Measurements from ENCODE around the gene ZNF615.
"Not testable (repeated sequence)": the region's sequence is repeated elsewhere in the genome, so short reads cannot be mapped to it uniquely, and the experiment has no call there.

Gene ZNF615

DNA sequence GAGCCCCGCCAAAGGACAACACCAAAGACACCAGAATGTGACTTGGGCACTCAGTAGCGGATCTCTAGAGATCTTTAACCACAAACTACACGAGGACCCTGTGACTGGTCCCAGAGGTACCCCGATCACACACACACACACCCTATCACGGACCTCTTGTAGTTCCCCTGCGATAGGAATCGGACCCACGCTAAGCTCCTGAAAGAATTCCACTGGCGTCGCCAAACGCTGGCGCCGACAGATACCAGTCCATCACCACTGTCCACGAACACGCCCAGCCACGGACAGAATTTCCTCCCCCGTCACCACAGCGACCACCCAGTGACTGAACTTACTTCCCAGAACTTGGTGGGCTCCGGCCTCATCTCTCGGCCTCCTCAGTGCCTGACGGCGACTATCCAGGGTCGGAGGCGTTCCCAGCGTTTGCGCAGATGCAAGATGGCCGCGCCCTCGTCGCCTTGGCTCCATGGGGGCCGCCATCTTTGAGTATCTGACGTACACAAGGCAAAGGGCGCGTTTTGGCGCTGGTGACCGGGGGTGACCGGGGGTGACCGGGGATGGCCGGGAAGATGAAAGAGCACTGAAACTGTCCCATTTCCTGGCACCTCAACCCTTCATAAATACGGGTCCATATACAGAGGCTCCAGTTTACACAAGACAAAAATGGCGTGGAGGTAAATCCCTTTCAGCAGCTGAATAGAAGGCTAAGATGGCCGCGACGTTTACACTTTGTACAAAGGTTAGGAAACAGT lies at the start of gene ZNF615:
Gene ZNF615, minus strand, starts transcription at position 406 of the 752 bp plus-strand sequence. CDS start 4,500 bp downstream, outside the sequence.
- peak; percentile 84 for DNase-seq (ENCODE audit: low read depth)

GRCh38 chr19:52056480-52056879 lies 48.5 kb upstream of the ZNF615 start:
- DNase-seq (ENCODE audit: low read depth): not testable (repeated sequence)

GRCh38 chr19:52051736-52052135 lies 43.7 kb upstream of the ZNF615 start:
- DNase-seq (ENCODE audit: low read depth): not testable (repeated sequence)

GRCh38 chr19:52048555-52049501 lies 40.8 kb upstream of the ZNF615 start, which contains the start of gene ZNF432:
ZNF432 (minus strand) TSS chr19:52048838; CDS start chr19:52046868, 1,970 bp downstream.
- DNase-seq (ENCODE audit: low read depth): peak; percentile 62

DNA sequence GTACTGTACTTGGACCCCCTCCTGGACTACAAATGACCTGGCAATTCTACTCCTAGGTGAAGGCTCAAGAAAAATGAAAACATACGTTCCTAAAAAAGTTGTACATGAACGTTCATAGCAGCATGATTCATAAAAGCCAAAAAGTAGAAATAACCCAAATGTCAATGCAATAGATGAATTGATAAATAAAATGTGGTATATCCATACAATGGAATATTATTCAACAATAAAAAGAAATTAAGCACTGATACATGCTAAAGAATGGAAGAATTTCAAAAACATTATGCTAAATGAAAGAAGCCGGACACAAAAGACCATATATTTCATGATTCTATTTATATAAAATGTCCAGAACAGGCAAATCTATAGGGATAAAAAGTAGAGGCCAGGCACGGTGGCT lies 31.2 kb upstream of the ZNF615 start:
- DNase-seq (ENCODE audit: low read depth): no peak

DNA sequence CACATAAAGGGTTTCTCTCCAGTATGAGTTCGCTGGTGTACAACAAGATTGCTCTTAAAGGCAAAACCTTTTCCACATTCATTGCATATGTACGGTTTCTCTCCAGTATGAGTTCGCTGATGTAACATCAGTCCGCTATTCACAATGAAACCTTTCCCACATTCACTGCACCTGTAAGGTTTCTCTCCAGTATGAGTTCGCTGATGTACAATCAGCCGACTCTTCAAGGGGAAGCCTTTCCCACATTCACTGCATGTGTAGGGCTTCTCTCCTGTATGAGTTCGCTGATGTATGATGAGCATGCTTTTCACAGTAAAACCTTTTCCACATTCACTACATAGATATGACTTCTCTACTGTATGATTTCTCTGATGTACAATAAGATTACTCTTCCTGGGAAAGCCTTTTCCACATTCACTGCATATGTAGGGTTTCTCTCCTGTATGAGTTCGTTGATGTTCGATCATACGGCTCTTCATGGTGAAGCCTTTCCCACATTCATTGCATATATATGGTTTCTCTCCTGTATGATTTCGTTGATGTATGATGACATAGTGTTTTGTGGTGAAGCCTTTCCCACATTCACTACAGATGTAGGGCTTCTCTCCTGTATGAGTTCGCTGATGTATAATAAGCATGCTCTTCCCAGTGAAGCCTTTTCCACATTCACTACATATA lies 26.2 kb upstream of the ZNF615 start:
- no peak for DNase-seq (ENCODE audit: low read depth)

- DNase-seq (ENCODE audit: low read depth): no peak
These were observed 20.7 kb upstream of the ZNF615 start for GRCh38 chr19:52028780-52029123.

DNA sequence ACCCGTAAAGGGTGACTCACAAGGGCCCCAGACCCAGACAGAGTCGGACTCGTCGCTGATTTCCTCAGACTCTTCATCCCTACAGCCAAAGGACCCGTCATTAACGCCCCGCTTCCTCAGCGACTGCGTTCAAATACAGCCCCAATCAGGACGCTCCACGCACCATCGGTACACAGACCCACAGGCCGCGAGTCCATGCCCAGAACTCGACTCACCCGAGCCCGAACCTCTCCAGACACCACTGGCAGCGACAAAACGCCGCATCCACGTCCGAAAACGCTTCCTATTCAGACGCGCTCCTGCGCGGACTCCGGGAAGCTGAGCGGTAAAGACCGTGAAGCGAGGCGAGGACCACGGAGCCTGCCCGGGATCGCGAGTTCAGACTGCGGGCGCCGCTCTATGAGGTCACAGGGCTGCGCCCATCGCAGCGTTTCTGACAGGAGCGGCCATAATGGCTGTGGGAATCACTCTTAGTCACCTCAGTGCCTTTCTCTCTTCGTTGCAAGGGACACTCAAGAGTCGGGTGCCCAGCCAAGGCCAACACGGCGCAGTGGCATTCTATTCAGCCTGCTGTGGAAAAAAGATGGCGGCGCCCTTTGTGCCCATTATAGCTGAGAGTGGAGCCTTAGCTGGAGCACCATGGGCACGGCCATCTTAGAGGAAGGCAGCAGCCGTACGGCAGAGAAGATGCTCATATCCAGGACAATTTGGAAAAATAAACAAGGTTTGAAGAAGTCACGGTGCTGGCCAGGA lies 20.2 kb upstream of the ZNF615 start, which contains the start of gene ZNF614:
Gene ZNF614, minus strand, starts transcription at position 353 of the 753 bp plus-strand sequence. CDS start 2,634 bp downstream, outside the sequence.
- peak; percentile 65 for DNase-seq (ENCODE audit: low read depth)

GRCh38 chr19:52026255-52026990 lies 18.4 kb upstream of the ZNF615 start:
- DNase-seq (ENCODE audit: low read depth): not testable (repeated sequence)

- DNase-seq (ENCODE audit: low read depth): not testable (repeated sequence)
These were observed 16.5 kb upstream of the ZNF615 start for GRCh38 chr19:52024478-52024877.

DNA sequence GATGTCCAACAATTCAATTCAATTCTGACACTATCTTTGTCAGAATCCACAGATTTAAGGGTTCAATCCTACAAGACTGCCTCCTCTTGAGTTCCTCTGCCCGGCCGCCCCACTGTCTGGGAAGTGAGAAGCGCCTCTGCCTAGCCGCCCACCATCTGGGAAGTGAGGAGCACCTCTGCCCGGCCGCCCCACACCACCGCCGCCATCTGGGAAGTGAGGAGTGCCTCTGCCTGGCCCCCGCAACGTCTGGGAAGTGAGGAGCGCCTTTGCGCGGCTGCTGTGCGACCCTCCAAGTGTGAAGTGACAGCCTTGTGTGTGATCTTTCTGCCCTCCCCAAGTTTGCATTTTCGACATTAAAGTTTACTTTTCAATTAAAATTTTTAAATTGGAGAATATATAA lies 14.2 kb upstream of the ZNF615 start:
- no peak for DNase-seq (ENCODE audit: low read depth)

DNA sequence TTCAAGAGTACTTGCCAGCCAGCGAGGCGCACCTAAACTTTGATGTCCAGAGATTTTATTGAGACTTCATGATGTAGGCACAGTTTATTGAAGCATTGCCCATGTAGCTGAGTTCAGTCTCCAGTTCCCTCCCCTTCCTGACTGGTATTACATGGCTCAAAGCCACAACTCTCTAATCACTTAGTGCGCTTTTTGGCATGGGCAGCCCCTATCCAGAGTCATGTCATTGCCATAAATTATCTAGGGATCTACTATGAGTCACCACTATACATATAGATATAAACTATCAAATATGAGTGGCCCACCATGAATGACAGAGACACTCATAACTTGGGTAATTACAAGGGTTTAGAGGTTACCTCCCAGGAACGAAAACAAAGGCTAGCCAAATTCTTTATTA lies 12.5 kb upstream of the ZNF615 start:
- no peak for DNase-seq (ENCODE audit: low read depth)

DNA sequence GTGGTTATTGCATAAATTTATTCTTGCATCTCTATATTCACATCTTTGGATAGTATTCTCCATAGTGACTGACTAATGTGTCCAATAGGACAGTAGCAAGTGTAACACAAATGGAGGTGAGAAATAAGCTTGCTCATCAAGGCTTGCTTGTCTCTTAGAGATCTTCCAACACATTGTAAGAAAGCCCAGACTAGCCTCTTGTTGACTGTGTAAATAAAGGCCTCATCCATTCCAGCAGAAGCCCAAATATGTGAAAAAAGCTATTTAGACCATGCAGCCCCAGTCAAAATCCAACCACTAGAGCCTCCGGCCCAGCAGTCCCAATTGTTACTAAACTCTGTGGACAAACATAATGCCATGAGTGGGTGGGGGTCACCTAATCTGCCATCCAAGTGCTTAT lies 2.7 kb upstream of the ZNF615 start:
- DNase-seq (ENCODE audit: low read depth): no peak

GRCh38 chr19:52007451-52007805 lies 583 bp downstream of the ZNF615 start:
- DNase-seq (ENCODE audit: low read depth): no peak

DNA sequence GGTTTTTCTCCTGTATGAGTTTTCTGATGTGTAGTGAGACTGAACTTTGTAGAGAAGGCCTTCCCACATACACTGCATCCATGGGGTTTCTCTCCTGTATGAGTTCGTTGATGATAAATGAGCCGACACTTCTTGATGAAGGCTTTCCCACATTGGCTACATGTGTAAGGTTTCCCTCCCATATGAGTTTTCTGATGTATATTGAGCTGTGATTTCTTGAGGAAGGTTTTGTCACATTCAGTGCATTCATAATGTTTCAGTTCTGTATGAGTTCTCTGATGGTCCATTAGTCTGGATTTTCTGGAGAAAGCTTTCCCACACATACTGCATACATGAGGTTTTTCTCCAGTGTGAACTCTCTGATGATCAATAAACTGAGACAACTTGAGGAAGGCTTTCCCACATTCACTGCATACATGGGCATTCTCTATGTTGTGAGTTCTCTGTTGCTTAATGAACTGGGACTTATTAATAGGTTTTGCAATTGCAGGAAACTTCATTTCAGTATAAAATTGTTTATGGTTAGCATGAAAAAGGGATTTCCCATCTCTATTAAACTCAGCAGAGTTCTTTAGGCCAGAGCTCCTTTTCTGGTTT lies 13.9 kb downstream of the ZNF615 start:
- no peak for DNase-seq (ENCODE audit: low read depth)

GRCh38 chr19:51993422-51993821 lies 14.6 kb downstream of the ZNF615 start:
- DNase-seq (ENCODE audit: low read depth): no peak

- peak; percentile 47 for DNase-seq (ENCODE audit: low read depth)
These were observed 21.4 kb downstream of the ZNF615 start, which contains the start of gene ZNF350 for GRCh38 chr19:51986309-51987291. ZNF350 (minus strand) TSS chr19:51986840; CDS start chr19:51974360, 12,480 bp downstream.

- no peak for DNase-seq (ENCODE audit: low read depth)
These were observed 24.6 kb downstream of the ZNF615 start for GRCh38 chr19:51983361-51983760.

DNA sequence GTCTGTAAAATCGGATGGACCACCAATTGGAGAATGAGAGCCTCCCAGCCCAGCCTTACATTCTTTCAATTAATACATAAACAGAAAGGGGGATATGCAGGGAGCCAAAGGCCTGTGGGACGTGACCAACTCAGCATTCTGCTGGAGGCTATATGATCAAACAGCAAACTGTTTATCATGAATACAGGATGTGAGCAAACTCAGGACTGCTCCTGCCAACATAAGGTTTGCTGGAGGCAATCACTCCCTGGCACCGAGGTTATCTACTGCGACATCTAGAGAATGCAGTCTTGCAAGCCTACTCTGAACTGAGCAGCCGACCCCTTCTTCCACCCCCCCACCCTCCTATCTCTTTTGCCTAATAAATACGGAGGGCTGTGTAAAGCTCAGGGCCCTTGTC lies 27.1 kb downstream of the ZNF615 start:
- DNase-seq (ENCODE audit: low read depth): not testable (repeated sequence)
